DOHH2 (cell line): Measurements from ENCODE around the gene NDRG3.

ENCODE experiments used
- CTCF ChIP-seq: fragments of 200-600 bp; sonication (generic); IDR thresholded peaks from one replicate; pipeline ENCODE4 v1.5.1; 2014; ENCODE audit warnings: antibody characterized with exemption, mild to moderate bottlenecking, low read depth, low read length; ENCODE audit not compliant: poor library complexity, severe bottlenecking
- EZH2phosphoT487 ChIP-seq: fragments of 200-600 bp; sonication (generic); IDR thresholded peaks from 2 replicates; pipeline ENCODE4 v1.6.1; 2017; ENCODE audit warnings: borderline replicate concordance, mild to moderate bottlenecking, antibody characterized with exemption, low read length, moderate library complexity, mixed read lengths

- TF ChIP-seq CTCF (no peak), EZH2phosphoT487 (no peak)
These were observed 68.5 kb downstream of the NDRG3 start for GRCh38 chr20:36677422-36677771.
